Common myeloid progenitor, CD34-positive (primary cell): ENCODE results near the gene DLG4.

ENCODE experiments used
- CTCF ChIA-PET: fragments of 350-600 bp; sonication (Branson Sonifier 250); formaldehyde crosslinking; loops from one replicate; lab custom pipeline; 2021; ENCODE audit warnings: antibody characterized with exemption; lab: Charles Lee
- POLR2A ChIA-PET: fragments of 350-600 bp; sonication (Branson Sonifier 250); formaldehyde crosslinking; loops from one replicate; lab custom pipeline; 2021; ENCODE audit warnings: antibody characterized with exemption; lab: Charles Lee
- DNase-seq, 3 donors: peaks; one replicate each; pipeline versions ENCODE4 v3.0.0 to v3.0.0-alpha.2; 2013
- H3K27ac ChIP-seq, 2 experiments: 1 replicate in 1 of 2; 2 replicates in 1 of 2; pipeline ENCODE4 v1.7.0; 2013; ENCODE audit warnings: inconsistent platforms in 2 of 2, low read length in 2 of 2, mild to moderate bottlenecking in 2 of 2, low read depth in 1 of 2, moderate library complexity in 1 of 2; ENCODE audit not compliant: severe bottlenecking in 2 of 2, insufficient read depth in 1 of 2, poor library complexity in 1 of 2
- H3K27me3 ChIP-seq, 5 experiments: replicated peaks in 2 of 5; 1 replicate in 3 of 5; 2 replicates in 2 of 5; pipeline versions ENCODE4 v1.6.1 to v1.7.0; 2013; ENCODE audit warnings: low read length in 4 of 5, mild to moderate bottlenecking in 2 of 5, moderate library complexity in 2 of 5, inconsistent platforms in 1 of 5; ENCODE audit not compliant: insufficient read depth in 5 of 5, control insufficient read depth in 4 of 5
- H3K36me3 ChIP-seq, 4 experiments: 1 replicate in 2 of 4; 2 replicates in 2 of 4; pipeline versions ENCODE4 v1.6.1 to v1.7.0; 2013; ENCODE audit warnings: low read length in 3 of 4, control low read depth in 1 of 4, mild to moderate bottlenecking in 1 of 4; ENCODE audit not compliant: control insufficient read depth in 4 of 4, insufficient read depth in 4 of 4
- H3K4me1 ChIP-seq, 4 experiments: 1 replicate in 3 of 4; 2 replicates in 1 of 4; pipeline versions ENCODE4 v1.6.1 to v1.7.1; 2013; ENCODE audit warnings: low read length in 3 of 4, mild to moderate bottlenecking in 3 of 4, control low read depth in 1 of 4, inconsistent platforms in 1 of 4, moderate library complexity in 1 of 4; ENCODE audit not compliant: control insufficient read depth in 4 of 4, insufficient read depth in 4 of 4; ENCODE audit errors: control extremely low read depth in 1 of 4
- H3K4me3 ChIP-seq, 7 experiments: 1 replicate in 4 of 7; 2 replicates in 3 of 7; pipeline versions ENCODE4 v1.5.1 to v1.7.0; 2013; ENCODE audit warnings: mild to moderate bottlenecking in 7 of 7, low read length in 6 of 7, moderate library complexity in 6 of 7, inconsistent platforms in 2 of 7, low read depth in 2 of 7, control low read depth in 1 of 7; ENCODE audit not compliant: insufficient read depth in 4 of 7, control insufficient read depth in 1 of 7; ENCODE audit errors: extremely low read depth in 1 of 7
- H3K9me3 ChIP-seq, 5 experiments: 1 replicate in 4 of 5; 2 replicates in 1 of 5; pipeline versions ENCODE4 v1.6.1 to v1.7.1; 2013; ENCODE audit warnings: low read length in 4 of 5, mild to moderate bottlenecking in 2 of 5, inconsistent platforms in 1 of 5, low read depth in 1 of 5, moderate library complexity in 1 of 5; ENCODE audit not compliant: control insufficient read depth in 4 of 5, insufficient read depth in 2 of 5; ENCODE audit errors: control extremely low read depth in 1 of 5
- WGBS: methylation state at CpG from one replicate; pipeline ENCODE4 v1.1.5; 2013; ENCODE audit not compliant: insufficient coverage; 5-methylcytosine and 5-hydroxymethylcytosine counted together

Gene DLG4

DNA sequence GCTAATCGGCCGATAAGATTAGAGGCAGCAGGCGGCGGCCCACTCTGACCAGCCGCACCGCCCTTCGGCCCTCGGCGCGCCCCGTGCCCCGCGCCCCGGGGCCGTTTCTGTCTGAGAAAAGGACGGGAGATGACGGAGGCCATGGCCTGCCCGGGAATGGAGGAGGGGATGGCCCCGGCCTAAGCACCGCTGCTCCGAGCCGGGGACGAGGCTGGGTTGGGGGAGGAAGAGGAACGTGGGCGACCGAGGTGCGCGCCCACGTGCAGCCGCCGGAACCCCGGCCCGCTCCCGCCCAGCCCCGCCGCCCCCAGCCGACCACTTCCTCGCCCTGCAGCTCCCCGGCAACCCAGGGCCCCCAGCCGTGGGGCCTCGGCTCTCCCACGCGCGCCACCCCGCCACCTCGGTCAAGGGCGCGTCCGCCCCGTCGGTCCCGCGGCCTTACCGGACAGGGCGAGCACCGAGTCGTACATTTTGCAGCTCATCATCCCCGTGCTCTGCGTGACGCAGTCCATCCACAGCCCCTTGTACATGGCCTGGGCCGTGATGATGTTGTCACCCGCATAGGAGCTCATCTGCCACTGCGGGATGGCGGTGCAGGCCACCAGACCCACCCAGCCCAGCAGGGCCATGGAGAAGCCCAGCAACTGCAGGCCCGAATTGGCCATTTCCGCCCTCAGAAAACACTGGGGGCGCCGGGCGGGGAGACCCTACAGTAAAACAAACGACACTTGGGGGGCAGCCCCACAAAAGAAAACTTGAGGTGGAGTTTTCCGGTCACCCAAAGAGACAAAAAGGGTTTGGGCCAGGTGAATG lies 41.9 kb upstream of the DLG4 start:
- Histone ChIP-seq H3K9me3 (no peaks in the 10 kb centered on the region), H3K27me3 (peaks cover 0 to 45% (median 21%) of the 10 kb centered on the region in 5 experiments), H3K4me3 (peak overlapping the region in 5 of 7 experiments; percentile 33 to 69 (median 62)), H3K27ac (no peak overlapping the region), H3K36me3 (peaks cover 0 to 27% (median 20%) of the 10 kb centered on the region in 4 experiments), H3K4me1 (peaks cover 0 to 37% (median 30%) of the 10 kb centered on the region in 4 experiments)
- POLR2A ChIA-PET: no interaction called here
- peak in 2 of 3 donors; percentile 44 to 58 for DNase-seq
- CTCF ChIA-PET: no interaction called here
- 9% methylated on average over 41 of the region's 71 CpGs for WGBS

DNA sequence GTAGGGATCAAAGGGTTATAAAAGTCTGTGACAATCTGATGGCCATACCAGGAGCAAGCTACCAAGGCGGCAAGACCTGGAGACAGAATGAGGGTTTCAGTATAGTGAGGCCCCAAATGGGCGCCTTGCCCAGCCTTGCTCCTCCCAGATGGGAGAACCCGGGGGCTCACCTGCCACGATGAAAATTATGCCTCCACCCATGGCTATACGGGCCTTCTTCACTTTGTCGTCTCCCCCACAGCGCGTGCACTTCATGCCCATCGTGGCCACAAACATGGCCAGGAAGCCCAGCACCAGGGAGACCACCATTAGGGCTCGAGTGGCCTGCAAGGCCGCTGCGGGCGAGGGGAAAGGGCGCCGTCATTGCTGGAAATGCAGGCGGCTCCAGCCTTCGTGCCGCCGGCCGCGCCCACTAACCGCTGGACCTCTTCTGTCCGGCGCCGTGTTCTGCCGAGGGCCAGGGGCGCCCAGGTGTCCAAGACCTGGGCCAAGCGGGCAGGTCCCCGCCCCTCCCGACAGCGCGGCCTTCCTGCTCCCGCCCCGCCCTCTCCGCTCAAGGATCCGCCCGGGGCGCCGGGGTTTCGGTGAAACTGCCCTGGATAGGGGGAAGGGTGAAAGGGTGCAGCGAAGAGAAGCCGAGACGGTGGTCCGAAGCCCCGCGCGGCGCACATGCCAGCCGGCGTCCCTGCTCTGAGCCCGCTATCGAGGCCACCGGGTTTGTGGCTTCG lies 41.2 kb upstream of the DLG4 start:
- Histone ChIP-seq H3K36me3 (peaks cover 0 to 35% (median 24%) of the 10 kb centered on the region in 4 experiments), H3K9me3 (no peaks in the 10 kb centered on the region), H3K4me3 (peak overlapping the region in 6 of 7 experiments; percentile 6 to 69 (median 54)), H3K4me1 (peaks cover 0 to 37% (median 30%) of the 10 kb centered on the region in 4 experiments), H3K27me3 (peaks cover 0 to 42% (median 21%) of the 10 kb centered on the region in 5 experiments), H3K27ac (no peak overlapping the region)
- POLR2A ChIA-PET: no interaction called here
- CTCF ChIA-PET: interaction anchor here (1.0 to 1.4 kb wide), 2 partner anchors 40 to 82 kb away, joined by 3 to 5 read pairs; no protein-coding TSS in a partner anchor
- WGBS: 6% methylated on average over 49 of the region's 54 CpGs
- peak in 2 of 3 donors; percentile 40 to 52 for DNase-seq

- POLR2A ChIA-PET: interaction anchor here (0.6 kb wide), 1 partner anchor 85 kb away, joined by 5 read pairs; no protein-coding TSS in a partner anchor
Observed at GRCh38 chr17:7260151-7260550, 40.5 kb upstream of the DLG4 start.

GRCh38 chr17:7259555-7259889 lies 39.9 kb upstream of the DLG4 start:
- POLR2A ChIA-PET: no interaction called here
- peaks cover 0 to 38% (median 21%) of the 10 kb centered on the region in 5 experiments for H3K27me3 ChIP-seq
- peaks cover 2 to 43% (median 33%) of the 10 kb centered on the region in 4 experiments for H3K36me3 ChIP-seq
- H3K9me3 ChIP-seq: no peaks in the 10 kb centered on the region
- H3K4me1 ChIP-seq: peaks cover 0 to 37% (median 30%) of the 10 kb centered on the region in 4 experiments
- DNase-seq: no peak
- CTCF ChIA-PET: interaction anchor here (1.0 to 1.4 kb wide), 5 partner anchors 17 to 214 kb away, joined by 3 to 6 read pairs (median 3); partner anchors contain the start of gene GABARAP
- H3K4me3 ChIP-seq: no peak overlapping the region
- H3K27ac ChIP-seq: no peak overlapping the region
- WGBS: 100% methylated on average over 2 of the region's 6 CpGs

More at GRCh38 chr17:7260151-7260550, 40.5 kb upstream of the DLG4 start:
- Histone ChIP-seq H3K27me3 (peaks cover 0 to 42% (median 21%) of the 10 kb centered on the region in 5 experiments), H3K4me3 (peak overlapping the region in 3 of 7 experiments; percentile 62 to 69 (median 68)), H3K36me3 (peaks cover 0 to 39% (median 28%) of the 10 kb centered on the region in 4 experiments), H3K4me1 (peaks cover 0 to 37% (median 30%) of the 10 kb centered on the region in 4 experiments), H3K9me3 (no peaks in the 10 kb centered on the region), H3K27ac (no peak overlapping the region)
- CTCF ChIA-PET: interaction anchor here (1.0 to 1.4 kb wide), 5 partner anchors 17 to 214 kb away, joined by 3 to 6 read pairs (median 3); partner anchors contain the start of gene GABARAP
- 100% methylated on average over 2 of the region's 4 CpGs for WGBS
- DNase-seq: no peak

DNA sequence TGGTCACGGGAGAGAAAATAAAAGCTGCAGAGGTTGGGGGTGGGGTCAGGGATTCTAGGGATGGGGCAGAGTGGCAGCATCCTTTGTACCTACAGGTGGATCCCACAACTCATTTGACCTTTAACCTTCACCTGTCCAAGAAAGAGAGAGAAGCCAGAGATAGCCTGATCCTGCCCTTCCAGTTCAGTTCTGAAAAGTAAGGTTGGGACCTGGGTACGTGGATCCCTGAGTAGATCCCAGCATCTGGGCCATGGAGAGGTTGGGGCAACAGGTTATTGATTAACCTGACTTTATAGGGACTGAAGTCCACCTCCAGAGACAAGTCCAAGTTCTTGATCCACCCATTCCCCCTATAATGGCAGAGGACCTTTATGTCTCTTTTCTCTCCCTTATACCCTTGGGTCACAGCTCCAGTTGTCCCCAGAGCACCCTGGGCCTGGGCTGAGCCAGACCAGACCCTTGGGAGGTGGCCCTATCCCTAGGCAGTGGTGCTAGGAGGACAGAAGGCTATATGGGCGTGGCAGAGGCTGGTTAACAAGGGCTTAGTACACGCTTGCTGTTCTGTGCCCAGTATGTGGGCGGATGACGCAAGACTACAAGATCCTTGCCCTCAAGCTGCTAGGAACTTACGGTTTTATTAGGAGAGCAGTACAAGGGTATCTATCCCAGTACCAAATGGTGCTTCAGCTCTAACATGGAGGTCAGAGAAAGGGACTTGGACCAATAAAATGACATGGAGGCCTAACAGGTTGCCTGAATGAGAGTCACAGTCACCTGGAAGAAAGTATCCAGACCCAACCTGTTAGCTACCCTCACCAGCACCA lies 39.3 kb upstream of the DLG4 start:
- 96% methylated on average over 5 of the region's 7 CpGs for WGBS

GRCh38 chr17:7256766-7257456 lies 37.3 kb upstream of the DLG4 start:
- peaks cover 4 to 50% (median 38%) of the 10 kb centered on the region in 4 experiments for H3K36me3 ChIP-seq
- peaks cover 5 to 28% (median 22%) of the 10 kb centered on the region in 4 experiments for H3K4me1 ChIP-seq
- no peaks in the 10 kb centered on the region for H3K9me3 ChIP-seq
- WGBS: 94% methylated on average over 7 of the region's 8 CpGs
- ChIA-PET CTCF (interaction anchor here (0.9 to 1.4 kb wide), 4 partner anchors 14 to 49 kb away, joined by 3 read pairs; partner anchors contain the start of genes ACADVL, DLG4 and GABARAP), POLR2A (interaction anchor here (0.6 kb wide), 1 partner anchor 42 kb away, joined by 5 read pairs; no protein-coding TSS in a partner anchor)
- no peak for DNase-seq
- H3K27ac ChIP-seq: no peak overlapping the region
- H3K4me3 ChIP-seq: no peak overlapping the region
- H3K27me3 ChIP-seq: peaks cover 0 to 16% (median 7%) of the 10 kb centered on the region in 5 experiments

More for the DNA sequence above, 39.3 kb upstream of the DLG4 start:
- Histone ChIP-seq H3K27me3 (peaks cover 0 to 35% (median 21%) of the 10 kb centered on the region in 5 experiments), H3K27ac (no peak overlapping the region), H3K4me1 (peaks cover 0 to 37% (median 30%) of the 10 kb centered on the region in 4 experiments), H3K36me3 (peaks cover 4 to 49% (median 38%) of the 10 kb centered on the region in 4 experiments), H3K9me3 (no peaks in the 10 kb centered on the region), H3K4me3 (no peak overlapping the region)
- ChIA-PET POLR2A (no interaction called here), CTCF (interaction anchor here (1.0 to 1.4 kb wide), 3 partner anchors 16 to 213 kb away, joined by 3 to 6 read pairs (median 3); partner anchors contain the start of gene GABARAP)
- no peak for DNase-seq
